Activated CD4-positive, alpha-beta T cell treated with anti-CD3 and anti-CD28 coated beads for 4 hours (primary cell): ENCODE results near the gene C19orf73.
A peak's percentile ranks its signal among the peaks of the same experiment; 100 is the strongest.
"Not testable (repeated sequence)": the region's sequence is repeated elsewhere in the genome, so short reads cannot be mapped to it uniquely, and the experiment has no call there.

ENCODE experiments used
- DNase-seq, 2 donors: peaks; one replicate each; pipeline ENCODE4 v3.0.0-alpha.2; 2020

The C19orf73 gene

GRCh38 chr19:49148784-49149651 is 30.1 kb upstream of the C19orf73 start:
- DNase-seq = peak; percentile 75 to 78

- no peak for DNase-seq
Measured at GRCh38 chr19:49148044-49148682, 29.2 kb upstream of the C19orf73 start.

- not testable (repeated sequence) for DNase-seq
Measured at GRCh38 chr19:49146408-49146770, 27.4 kb upstream of the C19orf73 start.

- DNase-seq = peak; percentile 71 to 79
Measured at GRCh38 chr19:49145573-49146407, 26.8 kb upstream of the C19orf73 start.

- DNase-seq = peak in 1 of 2 donors; percentile 46
Measured at GRCh38 chr19:49142866-49143335, 24.0 kb upstream of the C19orf73 start.

GRCh38 chr19:49141352-49141751 is 22.4 kb upstream of the C19orf73 start:
- DNase-seq = no peak

- no peak for DNase-seq
Measured at GRCh38 chr19:49140951-49141350, 22.0 kb upstream of the C19orf73 start.

GRCh38 chr19:49136771-49137171 is 17.8 kb upstream of the C19orf73 start:
- DNase-seq = no peak

- DNase-seq = no peak
Measured at GRCh38 chr19:49135686-49136085, 16.7 kb upstream of the C19orf73 start.

- DNase-seq = peak in 1 of 2 donors; percentile 53
Measured at GRCh38 chr19:49133621-49134454, 14.9 kb upstream of the C19orf73 start.

- DNase-seq = peak in 1 of 2 donors; percentile 45
Measured at GRCh38 chr19:49132974-49133609, 14.1 kb upstream of the C19orf73 start.

- no peak for DNase-seq
Measured at GRCh38 chr19:49130325-49130724, 11.4 kb upstream of the C19orf73 start.

- DNase-seq = no peak
Measured at GRCh38 chr19:49129238-49129583, 10.3 kb upstream of the C19orf73 start.

- DNase-seq = no peak
Measured at GRCh38 chr19:49128545-49129237, 9.7 kb upstream of the C19orf73 start.

GRCh38 chr19:49127674-49128544 is 9.0 kb upstream of the C19orf73 start:
- DNase-seq = peak; percentile 94

- not testable (repeated sequence) for DNase-seq
Measured at GRCh38 chr19:49127225-49127624, 8.3 kb upstream of the C19orf73 start.

- no peak for DNase-seq
Measured at GRCh38 chr19:49126575-49126974, 7.6 kb upstream of the C19orf73 start.

GRCh38 chr19:49125025-49125731 is 6.2 kb upstream of the C19orf73 start:
- DNase-seq = no peak

- DNase-seq = not testable (repeated sequence)
Measured at GRCh38 chr19:49123285-49123684, 4.3 kb upstream of the C19orf73 start.
